Suprapubic skin (tissue), 4 donors: ENCODE data around the gene NFIB. TPM values are rescaled to one million over a fixed set of nuclear protein-coding genes. Genes with fewer than 3 reads are reported as not detected.

Experiments
- DNase-seq, 2 donors: peaks; one replicate each; pipeline ENCODE4 v3.0.0-alpha.2; 2019; ENCODE audit warnings: low spot score in 2 of 2
- H3K27ac ChIP-seq: fragments of 200-600 bp; sonication (generic); one replicate; pipeline ENCODE4 v1.5.1; 2019
- H3K27me3 ChIP-seq: fragments of 200-600 bp; sonication (generic); one replicate; pipeline ENCODE4 v1.5.1; 2019
- H3K36me3 ChIP-seq: fragments of 200-600 bp; sonication (generic); one replicate; pipeline ENCODE4 v1.5.1; 2019
- H3K4me1 ChIP-seq: fragments of 200-600 bp; sonication (generic); one replicate; pipeline ENCODE4 v1.5.1; 2019
- H3K4me3 ChIP-seq: fragments of 200-600 bp; sonication (generic); one replicate; pipeline ENCODE4 v1.5.1; 2019; ENCODE audit warnings: mild to moderate bottlenecking
- H3K9me3 ChIP-seq: fragments of 200-600 bp; sonication (generic); one replicate; pipeline ENCODE4 v1.5.1; 2019
- EP300 ChIP-seq: sonication (generic); formaldehyde crosslinking; IDR thresholded peaks from one replicate; pipeline ENCODE4 v1.6.1; 2017; ENCODE audit warnings: antibody characterized with exemption
- POLR2A ChIP-seq, 2 donors: fragments of 450-650 bp; IDR thresholded peaks; one replicate each; pipeline ENCODE4 v1.6.1; 2017; ENCODE audit warnings: antibody characterized with exemption in 2 of 2, mild to moderate bottlenecking in 2 of 2, moderate library complexity in 2 of 2
- POLR2AphosphoS5 ChIP-seq, 3 donors: sonication (generic); formaldehyde crosslinking; IDR thresholded peaks; one replicate each; pipeline ENCODE4 v1.6.1; 2017; ENCODE audit warnings: antibody characterized with exemption in 3 of 3
- WGBS: methylation state at CpG from one replicate; pipeline ENCODE4 v1.1.5; 2018; 5-methylcytosine and 5-hydroxymethylcytosine counted together
- total RNA-seq, 4 donors: library from RNA; depleted of rRNA; stranded (reverse); fragments of >200 nt; gene quantifications; one replicate each; pipeline ENCODE4 v1.1.0, GENCODE V29; 2016
- TF ChIP-seq, protein P1 (sequence below), 2 donors: fragments of 200-600 bp in 1 of 2; fragments of 450-650 bp in 1 of 2; sonication (generic) in 1 of 2; IDR thresholded peaks; one replicate each; pipeline ENCODE4 v1.5.1; 2016 to 2019; ENCODE audit warnings: antibody characterized with exemption in 2 of 2, mild to moderate bottlenecking in 1 of 2, moderate library complexity in 1 of 2

Gene NFIB
- total RNA-seq, 4 donors from 2014 or later = 90.4 to 204 (median 112) TPM

DNA sequence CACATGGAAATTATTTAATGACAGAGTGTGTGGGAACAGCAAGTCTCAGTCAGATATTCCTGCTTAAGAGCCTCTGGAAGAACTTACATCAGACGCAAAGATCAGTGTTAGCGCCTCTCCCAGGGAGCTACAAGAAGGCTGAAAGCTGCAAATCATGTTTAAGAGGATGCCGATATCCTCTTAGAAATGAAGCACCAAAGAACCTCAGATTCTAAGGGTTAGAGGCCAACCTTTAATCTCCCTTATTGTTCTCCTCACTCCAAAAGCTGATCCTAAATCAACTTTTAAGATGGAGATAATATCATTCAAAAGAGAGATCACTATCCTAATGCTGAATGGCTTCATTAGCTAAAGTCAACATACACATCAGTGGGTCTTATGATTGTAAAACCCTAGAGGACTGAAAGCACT, 160.6 kb downstream of the NFIB start:
- 48% methylated on average over 3 of the region's 3 CpGs for WGBS
- H3K9me3 ChIP-seq = no peaks in the 10 kb centered on the region
- peak overlapping the region; percentile 44 for H3K27ac ChIP-seq
- no peak overlapping the region for H3K4me3 ChIP-seq
- H3K4me1 ChIP-seq = peaks cover 36% of the 10 kb centered on the region
- no peak for TF ChIP-seq POLR2AphosphoS5 (IDR thresholded peaks at IDR 0.05)
- no peak for TF ChIP-seq POLR2A (IDR thresholded peaks at IDR 0.05)
- TF ChIP-seq EP300 = no peak
- TF ChIP-seq, protein P1, sequence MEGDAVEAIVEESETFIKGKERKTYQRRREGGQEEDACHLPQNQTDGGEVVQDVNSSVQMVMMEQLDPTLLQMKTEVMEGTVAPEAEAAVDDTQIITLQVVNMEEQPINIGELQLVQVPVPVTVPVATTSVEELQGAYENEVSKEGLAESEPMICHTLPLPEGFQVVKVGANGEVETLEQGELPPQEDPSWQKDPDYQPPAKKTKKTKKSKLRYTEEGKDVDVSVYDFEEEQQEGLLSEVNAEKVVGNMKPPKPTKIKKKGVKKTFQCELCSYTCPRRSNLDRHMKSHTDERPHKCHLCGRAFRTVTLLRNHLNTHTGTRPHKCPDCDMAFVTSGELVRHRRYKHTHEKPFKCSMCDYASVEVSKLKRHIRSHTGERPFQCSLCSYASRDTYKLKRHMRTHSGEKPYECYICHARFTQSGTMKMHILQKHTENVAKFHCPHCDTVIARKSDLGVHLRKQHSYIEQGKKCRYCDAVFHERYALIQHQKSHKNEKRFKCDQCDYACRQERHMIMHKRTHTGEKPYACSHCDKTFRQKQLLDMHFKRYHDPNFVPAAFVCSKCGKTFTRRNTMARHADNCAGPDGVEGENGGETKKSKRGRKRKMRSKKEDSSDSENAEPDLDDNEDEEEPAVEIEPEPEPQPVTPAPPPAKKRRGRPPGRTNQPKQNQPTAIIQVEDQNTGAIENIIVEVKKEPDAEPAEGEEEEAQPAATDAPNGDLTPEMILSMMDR (IDR thresholded peaks at IDR 0.05) = no peak
- H3K36me3 ChIP-seq = no peaks in the 10 kb centered on the region
- no peaks in the 10 kb centered on the region for H3K27me3 ChIP-seq
- DNase-seq = no peak

DNA sequence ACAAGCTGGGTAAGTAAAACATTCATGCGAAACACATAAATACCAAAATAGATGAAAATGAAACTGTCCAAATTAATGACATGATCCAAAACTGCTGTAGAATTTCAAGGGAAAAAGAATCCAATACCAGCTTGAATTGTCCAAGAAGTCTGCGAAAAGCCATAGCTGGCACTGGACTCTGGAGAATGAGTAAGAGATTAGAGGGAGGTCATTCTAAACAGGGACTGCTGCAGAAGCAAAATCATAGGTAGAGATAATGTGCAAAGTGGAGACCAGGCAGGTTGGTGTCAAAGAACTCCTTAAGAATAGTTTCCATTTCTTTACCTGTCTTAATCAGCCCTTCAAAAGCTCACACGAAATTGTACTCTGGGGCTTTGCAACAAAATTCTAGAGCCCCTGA, 162.5 kb downstream of the NFIB start:
- Histone ChIP-seq H3K27me3 (no peaks in the 10 kb centered on the region), H3K4me1 (peaks cover 35% of the 10 kb centered on the region), H3K27ac (no peak overlapping the region), H3K4me3 (no peak overlapping the region), H3K9me3 (no peaks in the 10 kb centered on the region), H3K36me3 (no peaks in the 10 kb centered on the region)
- DNase-seq = no peak
- 68% methylated on average over 3 of the region's 3 CpGs for WGBS
- TF ChIP-seq EP300 = no peak

- 89% methylated on average over 3 of the region's 3 CpGs for WGBS
Measured at GRCh38 chr9:14148501-14149103, 165.3 kb downstream of the NFIB start.

DNA sequence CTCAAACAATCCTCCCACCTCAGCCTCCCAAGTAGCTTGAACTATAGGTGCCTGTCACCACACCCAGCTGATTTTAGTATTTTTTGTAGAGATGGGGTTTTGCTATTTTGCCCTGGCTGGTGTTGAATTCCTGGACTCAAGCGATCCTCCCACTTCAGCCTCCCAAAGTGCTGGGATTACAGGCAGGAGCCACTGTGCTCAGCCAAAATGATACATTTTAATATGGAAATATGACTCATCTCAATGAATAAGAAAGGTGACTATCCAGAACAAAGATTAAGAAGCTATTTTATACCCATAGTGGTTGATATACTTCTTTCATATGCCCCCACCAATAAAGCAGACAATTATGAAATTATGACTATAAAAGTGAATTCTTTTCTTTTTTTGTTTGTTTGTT, 166.2 kb downstream of the NFIB start:
- 93% methylated on average over 1 of the region's 1 CpG for WGBS
- Histone ChIP-seq H3K9me3 (no peaks in the 10 kb centered on the region), H3K36me3 (peaks cover 8% of the 10 kb centered on the region), H3K4me3 (no peak overlapping the region), H3K27me3 (no peaks in the 10 kb centered on the region), H3K4me1 (peaks cover 4% of the 10 kb centered on the region), H3K27ac (no peak overlapping the region)
- TF ChIP-seq, protein P1 (IDR thresholded peaks at IDR 0.05) = no peak
- TF ChIP-seq EP300 (no peak), POLR2AphosphoS5 (IDR thresholded peaks at IDR 0.05) (no peak), POLR2A (IDR thresholded peaks at IDR 0.05) (no peak)
- no peak for DNase-seq

More at GRCh38 chr9:14148501-14149103, 165.3 kb downstream of the NFIB start:
- Histone ChIP-seq H3K36me3 (peaks cover 8% of the 10 kb centered on the region), H3K27ac (no peak overlapping the region), H3K9me3 (no peaks in the 10 kb centered on the region), H3K4me3 (no peak overlapping the region), H3K4me1 (peaks cover 11% of the 10 kb centered on the region), H3K27me3 (no peaks in the 10 kb centered on the region)
- no peak for DNase-seq
- TF ChIP-seq, protein P1 (IDR thresholded peaks at IDR 0.05) = no peak
- no peak for TF ChIP-seq EP300
- no peak for TF ChIP-seq POLR2AphosphoS5 (IDR thresholded peaks at IDR 0.05)
- TF ChIP-seq POLR2A (IDR thresholded peaks at IDR 0.05) = no peak

- H3K27ac ChIP-seq = no peak overlapping the region
- H3K4me3 ChIP-seq = no peak overlapping the region
- WGBS = 87% methylated on average over 8 of the region's 8 CpGs
- TF ChIP-seq, protein P1 (IDR thresholded peaks at IDR 0.05) = no peak
- no peak for TF ChIP-seq EP300
- TF ChIP-seq POLR2A (IDR thresholded peaks at IDR 0.05) = no peak
- TF ChIP-seq POLR2AphosphoS5 (IDR thresholded peaks at IDR 0.05) = no peak
- no peaks in the 10 kb centered on the region for H3K27me3 ChIP-seq
- no peaks in the 10 kb centered on the region for H3K4me1 ChIP-seq
- H3K9me3 ChIP-seq = no peaks in the 10 kb centered on the region
- H3K36me3 ChIP-seq = peaks cover 14% of the 10 kb centered on the region
- no peak for DNase-seq
Measured at GRCh38 chr9:14146201-14146874, 167.6 kb downstream of the NFIB start.
